ENCODE results near the gene PCDH17. TPM values are rescaled to one million over a fixed set of nuclear protein-coding genes. Genes with fewer than 3 reads are reported as not detected.

Gene PCDH17
- total and polyA plus RNA-seq, 2 of the 8 experiments (the other 6 are each of a cell fraction or from before 2014, with no cell fraction given) = 0.20 to 0.60 TPM

GRCh38 chr13:57632276-57633140 lies 964 bp downstream of the PCDH17 start:
- Histone ChIP-seq H2BK120ac (replicated peaks; ENCODE audit: low read depth, low read length) (no peak overlapping the region), H4K91ac (replicated peaks; ENCODE audit: insufficient read length, low read length) (no peak overlapping the region), H3K4me2 (ENCODE audit: insufficient read depth in 1 of 2, low read depth in 2 of 2, low read length in 2 of 2) (peak overlapping the region; percentile 98 to 100), H3K18ac (ENCODE audit: extremely low read depth, low read length) (peak overlapping the region; percentile 11), H3K56ac (replicated peaks; ENCODE audit: insufficient read length, low read depth, low read length) (no peak overlapping the region), H3K9ac (replicated peaks in 1 of 4; ENCODE audit: extremely low read depth in 1 of 4, low read depth in 3 of 4, low read length in 3 of 4) (no peak overlapping the region), H3K23ac (ENCODE audit: insufficient read length) (no peak overlapping the region), H3K4ac (replicated peaks; ENCODE audit: insufficient read length, low read depth, low read length) (no peak overlapping the region), H3K14ac (ENCODE audit: insufficient read length) (no peak overlapping the region), H2BK5ac (ENCODE audit: low read depth, low read length) (no peak overlapping the region), H4K5ac (ENCODE audit: insufficient read length, low read depth, low read length) (no peak overlapping the region), H3K79me1 (ENCODE audit: low read depth, low read length) (no peaks in the 10 kb centered on the region), H2AK5ac (ENCODE audit: low read depth, low read length) (no peak overlapping the region), H3K4me1 (replicated peaks in 1 of 4; ENCODE audit: control insufficient read depth in 3 of 4, insufficient read depth in 4 of 4, low read length in 3 of 4) (peaks cover 0 to 18% (median 7%) of the 10 kb centered on the region in 4 experiments; a peak in 6 of 7 replicates), H2BK20ac (ENCODE audit: low read length) (no peak overlapping the region), H3K4me3 (ENCODE audit: extremely low read depth in 1 of 4, insufficient read depth in 2 of 4, low read depth in 3 of 4, low read length in 4 of 4) (peak overlapping the region; percentile 61 to 73 (median 66)), H3K23me2 (ENCODE audit: low read depth, low read length) (peaks cover 44% of the 10 kb centered on the region), H2AFZ (ENCODE audit: low read length) (peak overlapping the region; percentile 83), H3K79me2 (ENCODE audit: control insufficient read depth in 1 of 2, insufficient read depth in 2 of 2, low read length in 2 of 2) (no peaks in the 10 kb centered on the region), H2BK12ac (ENCODE audit: low read depth, low read length) (no peak overlapping the region; the same call in 1 of the 2 replicates), H3K27me3 (replicated peaks in 1 of 4; ENCODE audit: control insufficient read depth in 3 of 4, extremely low read depth in 1 of 4, insufficient read depth in 3 of 4, low read length in 3 of 4) (peaks cover 29 to 69% (median 56%) of the 10 kb centered on the region in 4 experiments), H3K9me3 (ENCODE audit: insufficient read depth in 2 of 2, low read depth in 1 of 2, low read length in 1 of 2) (peaks cover 0 to 10% of the 10 kb centered on the region in 2 experiments; a peak in 1 of 4 replicates), H4K20me1 (replicated peaks in 1 of 2; ENCODE audit: control insufficient read depth in 1 of 2, insufficient read depth in 2 of 2, low read length in 2 of 2) (peaks cover 0 to 3% of the 10 kb centered on the region in 2 experiments), H3K36me3 (ENCODE audit: control insufficient read depth in 2 of 4, insufficient read depth in 4 of 4, low read length in 3 of 4) (peaks cover 0 to 5% (median 0%) of the 10 kb centered on the region in 4 experiments; a peak in 1 of 8 replicates), H3K27ac (ENCODE audit: low read depth, low read length) (no peak overlapping the region), H2BK15ac (ENCODE audit: low read length) (no peak overlapping the region; the same call in 1 of the 2 replicates), H4K8ac (ENCODE audit: extremely low read depth, insufficient read depth, low read length) (no peak overlapping the region; the same call in 1 of the 2 replicates)
- peak in 1 of 2 experiments; percentile 72 for DNase-seq (ENCODE audit: low read depth in 1 of 2, low spot score in 2 of 2)
- WGBS, 2 experiments (ENCODE audit: extremely low coverage in 1 of 2, insufficient coverage in 1 of 2, insufficient read length in 1 of 2, insufficient replicate concordance in 2 of 2, low coverage in 1 of 2, low lambda C conversion rate in 2 of 2, missing lambda C conversion rate in 1 of 2) = 3% methylated on average over 62 of the region's 70 CpGs; no CpG with 5 or more reads in 1 of the 2 experiments
- ChIA-PET CTCF (ENCODE audit: partially characterized antibody) (interaction anchor here (0.6 to 5.1 kb wide), 32 partner anchors 8 to 1626 kb away, joined by 3 to 38 read pairs (median 4); no protein-coding TSS in a partner anchor), POLR2A (ENCODE audit: partially characterized antibody) (interaction anchor here (0.5 to 1.1 kb wide), 4 partner anchors 14 to 1811 kb away, joined by 3 to 5 read pairs (median 4); no protein-coding TSS in a partner anchor)
- FAIRE-seq = no peak
- TF ChIP-seq, protein P1, sequence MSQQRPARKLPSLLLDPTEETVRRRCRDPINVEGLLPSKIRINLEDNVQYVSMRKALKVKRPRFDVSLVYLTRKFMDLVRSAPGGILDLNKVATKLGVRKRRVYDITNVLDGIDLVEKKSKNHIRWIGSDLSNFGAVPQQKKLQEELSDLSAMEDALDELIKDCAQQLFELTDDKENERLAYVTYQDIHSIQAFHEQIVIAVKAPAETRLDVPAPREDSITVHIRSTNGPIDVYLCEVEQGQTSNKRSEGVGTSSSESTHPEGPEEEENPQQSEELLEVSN (IDR thresholded peaks at IDR 0.05) = peak; percentile 92
- TF ChIP-seq MAX (IDR thresholded peaks at IDR 0.05) (peak; percentile 78), GABPA (IDR thresholded peaks at IDR 0.05; ENCODE audit: borderline replicate concordance, insufficient read depth, low read length) (0 out of 2 replicates have a peak, but pooled peaks have one; percentile 10), RNF2 (IDR thresholded peaks at IDR 0.05; ENCODE audit: borderline replicate concordance, low read depth, low read length, missing control alignments, poor library complexity, severe bottlenecking) (peak; percentile 43), SP1 (IDR thresholded peaks at IDR 0.05; ENCODE audit: low read depth, low read length) (no peak), GTF2F1 (IDR thresholded peaks at IDR 0.05; ENCODE audit: borderline replicate concordance, low read depth, low read length) (no peak), EZH2 (IDR thresholded peaks at IDR 0.05; ENCODE audit: low read depth, low read length, severe bottlenecking) (peak; percentile 78), POU5F1 (IDR thresholded peaks at IDR 0.05; ENCODE audit: low read depth, low read length) (no peak)

Measured in H1 (cell line).